Hepatocyte (in vitro differentiated cells): ENCODE data around the gene RSAD1. TPM values are rescaled to one million over a fixed set of nuclear protein-coding genes. Genes with fewer than 3 reads are reported as not detected.

Source experiments
- DNase-seq: peaks from one replicate; pipeline ENCODE4 v3.0.0-alpha.2; 2016; ENCODE audit warnings: low spot score
- H2AFZ ChIP-seq: fragments of 200-600 bp; sonication (generic); 2 replicates; pipeline ENCODE4 v1.6.0; 2016; ENCODE audit warnings: antibody characterized with exemption, mild to moderate bottlenecking
- H3K27ac ChIP-seq: fragments of 200-600 bp; sonication (generic); 2 replicates; pipeline ENCODE4 v1.5.1; 2016; ENCODE audit warnings: mild to moderate bottlenecking
- H3K27me3 ChIP-seq: fragments of 200-600 bp; sonication (generic); 2 replicates; pipeline ENCODE4 v1.6.1; 2016
- H3K36me3 ChIP-seq: fragments of 200-600 bp; sonication (generic); replicated peaks from 2 replicates; pipeline ENCODE4 v1.5.1; 2016; ENCODE audit warnings: low read depth; ENCODE audit not compliant: insufficient read depth
- H3K4me1 ChIP-seq: fragments of 200-600 bp; sonication (generic); 2 replicates; pipeline ENCODE4 v1.5.1; 2016; ENCODE audit warnings: mild to moderate bottlenecking, moderate library complexity; ENCODE audit not compliant: insufficient read depth
- H3K4me2 ChIP-seq: fragments of 200-600 bp; sonication (generic); 2 replicates; pipeline ENCODE4 v1.6.0; 2016
- H3K4me3 ChIP-seq: fragments of 200-600 bp; sonication (generic); 2 replicates; pipeline ENCODE4 v1.5.1; 2016; ENCODE audit warnings: mild to moderate bottlenecking
- H3K79me2 ChIP-seq: fragments of 200-600 bp; sonication (generic); 2 replicates; pipeline ENCODE4 v1.6.0; 2017; ENCODE audit warnings: mild to moderate bottlenecking
- H3K9me2 ChIP-seq: fragments of 200-600 bp; sonication (generic); replicated peaks from 2 replicates; pipeline ENCODE4 v1.6.0; 2017; ENCODE audit warnings: mild to moderate bottlenecking; ENCODE audit not compliant: insufficient read depth
- H3K9me3 ChIP-seq: fragments of 200-600 bp; sonication (generic); 2 replicates; pipeline ENCODE4 v1.5.1; 2016; ENCODE audit warnings: low read depth, mild to moderate bottlenecking
- H4K20me1 ChIP-seq: fragments of 200-600 bp; sonication (generic); 2 replicates; pipeline ENCODE4 v1.6.0; 2016; ENCODE audit warnings: mild to moderate bottlenecking; ENCODE audit not compliant: insufficient read depth, poor library complexity, severe bottlenecking
- EZH2 ChIP-seq: fragments of 200-600 bp; sonication (generic); IDR thresholded peaks from 2 replicates; pipeline ENCODE4 v1.6.1; 2016; ENCODE audit warnings: antibody characterized with exemption, mild to moderate bottlenecking, borderline replicate concordance
- EZH2phosphoT487 ChIP-seq: fragments of 200-600 bp; sonication (generic); IDR thresholded peaks from one replicate; pipeline ENCODE4 v1.6.1; 2018; ENCODE audit warnings: antibody characterized with exemption, mild to moderate bottlenecking, low read depth, moderate library complexity; ENCODE audit not compliant: unreplicated experiment, severe bottlenecking
- WGBS: methylation state at CpG from one replicate; pipeline ENCODE4 v1.1.6; 2016; ENCODE audit warnings: low lambda C conversion rate; ENCODE audit errors: missing lambda C conversion rate; 5-methylcytosine and 5-hydroxymethylcytosine counted together
- polyA plus RNA-seq: library from polyadenylated mRNA; unstranded; fragments of >200 nt; fragmentation: Nextera tagmentation; extraction: Ambion mirVana; gene quantifications from 2 replicates; pipeline ENCODE4 v1.2.1, GENCODE V29; 2016
- total RNA-seq: library from RNA; depleted of rRNA; stranded (reverse); fragments of >200 nt; gene quantifications from 2 replicates; pipeline ENCODE4 v1.2.3, GENCODE V29; 2014
- TF ChIP-seq, protein P1 (sequence below): fragments of 200-600 bp; sonication (generic); IDR thresholded peaks from 2 replicates; pipeline ENCODE4 v1.5.1; 2016; ENCODE audit warnings: antibody characterized with exemption, mild to moderate bottlenecking; ENCODE audit not compliant: poor library complexity

Gene RSAD1
- total and polyA plus RNA-seq, 2 experiments from 2014 or later: 28.6 to 44.2 TPM

- no peaks in the 10 kb centered on the region for H3K27me3 ChIP-seq
- H3K9me3 ChIP-seq: no peaks in the 10 kb centered on the region
- H3K4me3 ChIP-seq: no peak overlapping the region
- TF ChIP-seq, protein P1, sequence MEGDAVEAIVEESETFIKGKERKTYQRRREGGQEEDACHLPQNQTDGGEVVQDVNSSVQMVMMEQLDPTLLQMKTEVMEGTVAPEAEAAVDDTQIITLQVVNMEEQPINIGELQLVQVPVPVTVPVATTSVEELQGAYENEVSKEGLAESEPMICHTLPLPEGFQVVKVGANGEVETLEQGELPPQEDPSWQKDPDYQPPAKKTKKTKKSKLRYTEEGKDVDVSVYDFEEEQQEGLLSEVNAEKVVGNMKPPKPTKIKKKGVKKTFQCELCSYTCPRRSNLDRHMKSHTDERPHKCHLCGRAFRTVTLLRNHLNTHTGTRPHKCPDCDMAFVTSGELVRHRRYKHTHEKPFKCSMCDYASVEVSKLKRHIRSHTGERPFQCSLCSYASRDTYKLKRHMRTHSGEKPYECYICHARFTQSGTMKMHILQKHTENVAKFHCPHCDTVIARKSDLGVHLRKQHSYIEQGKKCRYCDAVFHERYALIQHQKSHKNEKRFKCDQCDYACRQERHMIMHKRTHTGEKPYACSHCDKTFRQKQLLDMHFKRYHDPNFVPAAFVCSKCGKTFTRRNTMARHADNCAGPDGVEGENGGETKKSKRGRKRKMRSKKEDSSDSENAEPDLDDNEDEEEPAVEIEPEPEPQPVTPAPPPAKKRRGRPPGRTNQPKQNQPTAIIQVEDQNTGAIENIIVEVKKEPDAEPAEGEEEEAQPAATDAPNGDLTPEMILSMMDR: peak; percentile 39
- TF ChIP-seq EZH2: no peak
- no peaks in the 10 kb centered on the region for H3K36me3 ChIP-seq
- no peak overlapping the region for H2AFZ ChIP-seq
- no peak overlapping the region for H3K4me2 ChIP-seq
- H3K9me2 ChIP-seq: no peaks in the 10 kb centered on the region
- H3K27ac ChIP-seq: no peak overlapping the region
- peaks cover 6% of the 10 kb centered on the region for H3K4me1 ChIP-seq
- whole genome bisulfite sequencing: 54% methylated on average over 5 of the region's 5 CpGs
- DNase-seq: no peak
- H3K79me2 ChIP-seq: no peaks in the 10 kb centered on the region
- H4K20me1 ChIP-seq: no peaks in the 10 kb centered on the region
Measured at GRCh38 chr17:50501054-50501453, 22.4 kb downstream of the RSAD1 start.

- Histone ChIP-seq H3K9me2 (no peaks in the 10 kb centered on the region), H2AFZ (no peak overlapping the region), H4K20me1 (no peaks in the 10 kb centered on the region), H3K79me2 (no peaks in the 10 kb centered on the region), H3K4me3 (no peak overlapping the region), H3K9me3 (no peaks in the 10 kb centered on the region), H3K27me3 (no peaks in the 10 kb centered on the region), H3K27ac (no peak overlapping the region), H3K4me2 (no peak overlapping the region), H3K4me1 (peaks cover 6% of the 10 kb centered on the region), H3K36me3 (no peaks in the 10 kb centered on the region)
- WGBS: 90% methylated on average over 9 of the region's 9 CpGs
- TF ChIP-seq, protein P1: no peak
- TF ChIP-seq EZH2phosphoT487 (no peak), EZH2 (no peak)
- no peak for DNase-seq
Measured at GRCh38 chr17:50502301-50502990, 23.8 kb downstream of the RSAD1 start.

DNA sequence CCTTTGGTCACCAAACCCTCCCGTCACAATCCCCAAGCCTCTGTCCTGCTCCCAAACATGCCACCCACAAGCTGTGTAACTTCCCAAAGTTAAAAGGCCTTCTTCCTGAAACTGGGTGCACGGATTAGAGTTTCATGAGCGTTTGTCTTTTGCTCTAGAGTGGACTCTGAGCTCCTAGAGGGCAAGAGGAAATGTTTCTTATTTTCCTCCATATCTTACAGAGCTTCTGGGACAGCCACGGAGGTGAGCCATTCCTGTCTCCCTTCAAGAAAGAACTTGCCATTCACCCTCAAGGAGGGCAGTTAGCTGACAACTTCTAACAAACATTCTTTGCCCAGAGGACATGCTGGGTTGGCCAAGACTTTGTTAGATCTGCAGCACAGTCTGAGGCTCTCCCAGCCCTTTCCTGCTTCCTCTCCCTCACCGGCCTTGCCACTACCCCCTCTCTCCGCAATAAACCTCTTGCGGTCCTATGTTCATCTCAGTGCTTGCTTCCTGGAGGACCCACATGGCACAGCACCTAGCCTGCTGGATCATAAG is 27.0 kb downstream of the RSAD1 start:
- H3K27ac ChIP-seq: peak overlapping the region; percentile 31
- no peak overlapping the region for H2AFZ ChIP-seq

More for the DNA sequence above, 27.0 kb downstream of the RSAD1 start:
- no peak overlapping the region for H3K4me2 ChIP-seq
- no peak overlapping the region for H3K4me3 ChIP-seq
- no peaks in the 10 kb centered on the region for H3K9me2 ChIP-seq
- H3K4me1 ChIP-seq: peaks cover 4% of the 10 kb centered on the region
- no peaks in the 10 kb centered on the region for H3K27me3 ChIP-seq
- H4K20me1 ChIP-seq: no peaks in the 10 kb centered on the region
- no peaks in the 10 kb centered on the region for H3K79me2 ChIP-seq
- DNase-seq: no peak
- no peaks in the 10 kb centered on the region for H3K36me3 ChIP-seq
- no peak for TF ChIP-seq EZH2phosphoT487
- TF ChIP-seq, protein P1: no peak
- no peak for TF ChIP-seq EZH2
- no peaks in the 10 kb centered on the region for H3K9me3 ChIP-seq
- 72% methylated on average over 7 of the region's 7 CpGs for WGBS
